Mammary epithelial cell (primary cell): ENCODE measurements around the gene JADE3.

Experiments
- CTCF ChIP-seq, 2 donors: IDR thresholded peaks in 1 of 2; conservative IDR thresholded peaks in 1 of 2; 2 replicates each; pipeline ENCODE4 v1.5.1; 2011 to 2012; ENCODE audit warnings: inconsistent platforms in 2 of 2, low read length in 2 of 2, mild to moderate bottlenecking in 2 of 2, control low read depth in 1 of 2, low read depth in 1 of 2; ENCODE audit not compliant: insufficient read depth in 1 of 2; ENCODE audit errors: extremely low read depth in 1 of 2
- EZH2 ChIP-seq: IDR thresholded peaks from 2 replicates; pipeline ENCODE4 v1.6.1; 2012; ENCODE audit warnings: low read length, inconsistent platforms, borderline replicate concordance

DNA sequence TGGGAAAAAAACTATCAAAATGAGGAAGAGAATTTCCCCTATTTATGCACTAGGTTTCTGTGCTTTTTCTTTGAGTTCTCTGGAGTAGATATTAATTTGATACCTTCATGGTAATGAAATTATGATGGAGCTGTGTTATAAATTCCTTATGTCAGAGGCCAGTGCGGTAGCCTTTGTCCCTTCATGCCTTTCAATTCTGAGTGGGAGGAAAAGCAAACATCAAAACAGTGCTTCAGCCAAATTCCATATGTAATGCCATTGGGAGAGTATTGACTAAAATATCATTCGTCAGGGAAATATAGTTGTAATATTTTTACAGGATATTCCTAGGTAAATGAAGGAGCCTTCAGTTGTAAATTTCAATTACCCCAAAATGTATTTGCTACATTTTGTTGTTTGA lies 148.5 kb downstream of the JADE3 start:
- TF ChIP-seq CTCF (conservative IDR thresholded peaks at IDR 0.05 in 1 of 2, IDR thresholded peaks at IDR 0.05 in 1 of 2; ENCODE audit: extremely low read depth in 1 of 2, insufficient read depth in 1 of 2, low read depth in 1 of 2, low read length in 2 of 2) (no peak), EZH2 (no peak)
